ENCODE measurements around the gene DNTT.

The DNTT gene

GRCh38 chr10:96376483-96376882 lies 72.2 kb downstream of the DNTT start:
- in situ Hi-C loops (cut with MboI; ENCODE audit: low sequenced_read_pairs, unreplicated experiment): loop anchor here (25.0 kb wide), 1 partner anchor 236 kb away; no protein-coding TSS in a partner anchor
- TF ChIP-seq, protein P1, sequence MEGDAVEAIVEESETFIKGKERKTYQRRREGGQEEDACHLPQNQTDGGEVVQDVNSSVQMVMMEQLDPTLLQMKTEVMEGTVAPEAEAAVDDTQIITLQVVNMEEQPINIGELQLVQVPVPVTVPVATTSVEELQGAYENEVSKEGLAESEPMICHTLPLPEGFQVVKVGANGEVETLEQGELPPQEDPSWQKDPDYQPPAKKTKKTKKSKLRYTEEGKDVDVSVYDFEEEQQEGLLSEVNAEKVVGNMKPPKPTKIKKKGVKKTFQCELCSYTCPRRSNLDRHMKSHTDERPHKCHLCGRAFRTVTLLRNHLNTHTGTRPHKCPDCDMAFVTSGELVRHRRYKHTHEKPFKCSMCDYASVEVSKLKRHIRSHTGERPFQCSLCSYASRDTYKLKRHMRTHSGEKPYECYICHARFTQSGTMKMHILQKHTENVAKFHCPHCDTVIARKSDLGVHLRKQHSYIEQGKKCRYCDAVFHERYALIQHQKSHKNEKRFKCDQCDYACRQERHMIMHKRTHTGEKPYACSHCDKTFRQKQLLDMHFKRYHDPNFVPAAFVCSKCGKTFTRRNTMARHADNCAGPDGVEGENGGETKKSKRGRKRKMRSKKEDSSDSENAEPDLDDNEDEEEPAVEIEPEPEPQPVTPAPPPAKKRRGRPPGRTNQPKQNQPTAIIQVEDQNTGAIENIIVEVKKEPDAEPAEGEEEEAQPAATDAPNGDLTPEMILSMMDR (IDR thresholded peaks at IDR 0.05; ENCODE audit: borderline replicate concordance, control extremely low read depth, extremely low read depth, insufficient read depth, missing control alignments): no peak
- peak; percentile 78 for DNase-seq (ENCODE audit: low spot score)

- in situ Hi-C loops (cut with MboI; ENCODE audit: low sequenced_read_pairs, unreplicated experiment): loop anchor here (25.0 kb wide), 1 partner anchor 234 kb away; no protein-coding TSS in a partner anchor
- TF ChIP-seq, protein P1 (IDR thresholded peaks at IDR 0.05; ENCODE audit: borderline replicate concordance, control extremely low read depth, extremely low read depth, insufficient read depth, missing control alignments): no peak
- no peak for DNase-seq (ENCODE audit: low spot score)
These were observed 73.6 kb downstream of the DNTT start for GRCh38 chr10:96377816-96378294.

DNA sequence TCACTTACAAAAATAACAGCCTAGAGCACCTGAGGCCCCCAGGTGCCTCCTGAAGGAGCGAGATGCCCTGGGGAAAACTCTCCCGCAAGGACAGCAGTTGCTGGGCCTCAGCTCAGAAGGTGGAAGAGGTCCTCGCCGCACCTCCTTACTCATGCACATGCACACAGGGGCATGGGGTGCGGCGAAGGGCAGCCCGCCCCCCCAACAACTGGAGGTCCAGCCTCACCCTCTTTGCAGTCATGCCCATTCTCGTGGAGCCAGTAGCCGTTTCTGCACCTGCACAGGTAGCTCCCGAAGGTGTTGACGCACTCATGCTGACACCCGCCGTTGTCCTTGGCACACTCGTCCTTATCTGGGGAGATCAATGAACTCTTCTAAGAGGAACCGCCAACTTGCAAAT lies 74.5 kb downstream of the DNTT start:
- in situ Hi-C loops (cut with MboI; ENCODE audit: low sequenced_read_pairs, unreplicated experiment): loop anchor here (25.0 kb wide), 1 partner anchor 234 kb away; no protein-coding TSS in a partner anchor
- no peak for DNase-seq (ENCODE audit: low spot score)
- TF ChIP-seq, protein P1 (IDR thresholded peaks at IDR 0.05; ENCODE audit: borderline replicate concordance, control extremely low read depth, extremely low read depth, insufficient read depth, missing control alignments): no peak

- TF ChIP-seq, protein P1 (IDR thresholded peaks at IDR 0.05; ENCODE audit: borderline replicate concordance, control extremely low read depth, extremely low read depth, insufficient read depth, missing control alignments): no peak
These were observed 75.5 kb downstream of the DNTT start for GRCh38 chr10:96379758-96380157.

GRCh38 chr10:96380821-96381220 lies 76.6 kb downstream of the DNTT start:
- TF ChIP-seq, protein P1 (IDR thresholded peaks at IDR 0.05; ENCODE audit: borderline replicate concordance, control extremely low read depth, extremely low read depth, insufficient read depth, missing control alignments): no peak
- in situ Hi-C loops (cut with MboI; ENCODE audit: low sequenced_read_pairs, unreplicated experiment): loop anchor here (25.0 kb wide), 1 partner anchor 231 kb away; no protein-coding TSS in a partner anchor
- DNase-seq (ENCODE audit: low spot score): no peak

More at GRCh38 chr10:96379758-96380157, 75.5 kb downstream of the DNTT start:
- in situ Hi-C loops (cut with MboI; ENCODE audit: low sequenced_read_pairs, unreplicated experiment): loop anchor here (25.0 kb wide), 1 partner anchor 233 kb away; no protein-coding TSS in a partner anchor
- no peak for DNase-seq (ENCODE audit: low spot score)

- in situ Hi-C loops (cut with MboI; ENCODE audit: low sequenced_read_pairs, unreplicated experiment): loop anchor here (25.0 kb wide), 1 partner anchor 228 kb away; no protein-coding TSS in a partner anchor
- DNase-seq (ENCODE audit: low spot score): no peak
- TF ChIP-seq, protein P1 (IDR thresholded peaks at IDR 0.05; ENCODE audit: borderline replicate concordance, control extremely low read depth, extremely low read depth, insufficient read depth, missing control alignments): no peak
These were observed 80.3 kb downstream of the DNTT start for GRCh38 chr10:96384506-96384905.

All from GM13976 (cell line).